Hepatocyte (in vitro differentiated cells): Measurements from ENCODE around the gene PSD2. TPM values are rescaled to one million over a fixed set of nuclear protein-coding genes. Genes with fewer than 3 reads are reported as not detected.

Experiments
- DNase-seq: peaks from one replicate; pipeline ENCODE4 v3.0.0-alpha.2; 2016; ENCODE audit warnings: low spot score
- H2AFZ ChIP-seq: fragments of 200-600 bp; sonication (generic); 2 replicates; pipeline ENCODE4 v1.6.0; 2016; ENCODE audit warnings: antibody characterized with exemption, mild to moderate bottlenecking
- H3K27ac ChIP-seq: fragments of 200-600 bp; sonication (generic); 2 replicates; pipeline ENCODE4 v1.5.1; 2016; ENCODE audit warnings: mild to moderate bottlenecking
- H3K27me3 ChIP-seq: fragments of 200-600 bp; sonication (generic); 2 replicates; pipeline ENCODE4 v1.6.1; 2016
- H3K36me3 ChIP-seq: fragments of 200-600 bp; sonication (generic); replicated peaks from 2 replicates; pipeline ENCODE4 v1.5.1; 2016; ENCODE audit warnings: low read depth; ENCODE audit not compliant: insufficient read depth
- H3K4me1 ChIP-seq: fragments of 200-600 bp; sonication (generic); 2 replicates; pipeline ENCODE4 v1.5.1; 2016; ENCODE audit warnings: mild to moderate bottlenecking, moderate library complexity; ENCODE audit not compliant: insufficient read depth
- H3K4me2 ChIP-seq: fragments of 200-600 bp; sonication (generic); 2 replicates; pipeline ENCODE4 v1.6.0; 2016
- H3K4me3 ChIP-seq: fragments of 200-600 bp; sonication (generic); 2 replicates; pipeline ENCODE4 v1.5.1; 2016; ENCODE audit warnings: mild to moderate bottlenecking
- H3K79me2 ChIP-seq: fragments of 200-600 bp; sonication (generic); 2 replicates; pipeline ENCODE4 v1.6.0; 2017; ENCODE audit warnings: mild to moderate bottlenecking
- H3K9me2 ChIP-seq: fragments of 200-600 bp; sonication (generic); replicated peaks from 2 replicates; pipeline ENCODE4 v1.6.0; 2017; ENCODE audit warnings: mild to moderate bottlenecking; ENCODE audit not compliant: insufficient read depth
- H3K9me3 ChIP-seq: fragments of 200-600 bp; sonication (generic); 2 replicates; pipeline ENCODE4 v1.5.1; 2016; ENCODE audit warnings: low read depth, mild to moderate bottlenecking
- H4K20me1 ChIP-seq: fragments of 200-600 bp; sonication (generic); 2 replicates; pipeline ENCODE4 v1.6.0; 2016; ENCODE audit warnings: mild to moderate bottlenecking; ENCODE audit not compliant: insufficient read depth, poor library complexity, severe bottlenecking
- CTCF ChIP-seq: fragments of 200-600 bp; sonication (generic); IDR thresholded peaks from 2 replicates; pipeline ENCODE4 v1.5.1; 2016; ENCODE audit warnings: antibody characterized with exemption, mild to moderate bottlenecking; ENCODE audit not compliant: poor library complexity
- EZH2 ChIP-seq: fragments of 200-600 bp; sonication (generic); IDR thresholded peaks from 2 replicates; pipeline ENCODE4 v1.6.1; 2016; ENCODE audit warnings: antibody characterized with exemption, mild to moderate bottlenecking, borderline replicate concordance
- EZH2phosphoT487 ChIP-seq: fragments of 200-600 bp; sonication (generic); IDR thresholded peaks from one replicate; pipeline ENCODE4 v1.6.1; 2018; ENCODE audit warnings: antibody characterized with exemption, mild to moderate bottlenecking, low read depth, moderate library complexity; ENCODE audit not compliant: unreplicated experiment, severe bottlenecking
- WGBS: methylation state at CpG from one replicate; pipeline ENCODE4 v1.1.6; 2016; ENCODE audit warnings: low lambda C conversion rate; ENCODE audit errors: missing lambda C conversion rate; 5-methylcytosine and 5-hydroxymethylcytosine counted together
- polyA plus RNA-seq: library from polyadenylated mRNA; unstranded; fragments of >200 nt; fragmentation: Nextera tagmentation; extraction: Ambion mirVana; gene quantifications from 2 replicates; pipeline ENCODE4 v1.2.1, GENCODE V29; 2016
- total RNA-seq: library from RNA; depleted of rRNA; stranded (reverse); fragments of >200 nt; gene quantifications from 2 replicates; pipeline ENCODE4 v1.2.3, GENCODE V29; 2014

The PSD2 gene
- total and polyA plus RNA-seq, 2 experiments from 2014 or later, result not detected

DNA sequence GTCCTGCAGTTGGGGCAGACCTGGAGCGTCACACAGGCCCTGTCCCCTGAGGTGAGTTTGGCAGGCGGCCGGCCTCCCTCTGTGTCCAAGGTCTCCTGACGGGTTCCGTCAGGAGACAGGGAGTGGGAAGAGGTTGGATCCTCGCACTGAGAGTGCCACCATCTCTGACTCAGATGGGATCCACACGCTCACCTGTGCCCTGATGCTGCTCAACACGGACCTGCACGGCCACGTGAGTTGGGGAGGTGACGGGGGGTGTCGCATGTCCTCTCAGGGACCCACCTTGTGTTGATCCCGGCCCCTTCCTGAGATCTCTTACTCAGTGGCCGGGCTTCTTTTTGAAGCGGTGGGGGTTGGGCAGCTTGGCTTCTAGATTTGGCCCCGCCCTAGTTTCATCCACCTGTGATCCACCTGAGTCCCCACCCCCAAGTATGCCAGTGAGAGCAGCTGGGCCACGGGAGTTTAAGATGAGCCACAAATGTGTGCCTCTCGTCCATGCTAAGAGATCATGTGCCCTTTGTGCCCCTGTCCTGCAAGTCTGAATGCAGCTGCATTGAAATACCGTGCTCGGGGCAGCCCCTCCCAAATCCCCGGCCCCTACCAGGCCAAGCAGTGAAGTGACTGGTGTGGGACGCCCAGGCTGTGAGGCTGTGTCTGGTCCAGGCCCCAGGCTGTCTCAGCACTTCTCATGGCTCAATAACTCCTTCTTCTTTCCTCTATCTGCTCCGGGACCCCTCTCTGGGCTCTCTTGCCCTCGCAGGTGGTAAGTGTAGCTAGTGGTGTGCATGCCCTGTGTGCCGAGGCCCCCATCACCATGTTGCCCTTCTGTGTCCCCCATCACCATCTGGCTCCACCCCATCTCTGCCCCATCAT, 27.2 kb downstream of the PSD2 start:
- Histone ChIP-seq H3K27me3 (peaks cover 7% of the 10 kb centered on the region), H4K20me1 (no peaks in the 10 kb centered on the region), H3K4me2 (no peak overlapping the region), H3K4me3 (no peak overlapping the region), H3K27ac (no peak overlapping the region), H3K36me3 (no peaks in the 10 kb centered on the region), H3K79me2 (no peaks in the 10 kb centered on the region), H3K4me1 (no peaks in the 10 kb centered on the region), H2AFZ (no peak overlapping the region), H3K9me2 (no peaks in the 10 kb centered on the region), H3K9me3 (no peaks in the 10 kb centered on the region)
- no peak for DNase-seq
- TF ChIP-seq EZH2phosphoT487 (no peak), EZH2 (no peak), CTCF (no peak)
- 86% methylated on average over 25 of the region's 25 CpGs for WGBS

GRCh38 chr5:139823757-139824355, 28.2 kb downstream of the PSD2 start:
- Histone ChIP-seq H3K9me3 (no peaks in the 10 kb centered on the region), H3K27ac (no peak overlapping the region), H3K4me3 (no peak overlapping the region), H3K27me3 (peaks cover 7% of the 10 kb centered on the region), H3K9me2 (no peaks in the 10 kb centered on the region), H3K4me2 (no peak overlapping the region), H4K20me1 (no peaks in the 10 kb centered on the region), H3K79me2 (no peaks in the 10 kb centered on the region), H3K36me3 (no peaks in the 10 kb centered on the region), H3K4me1 (no peaks in the 10 kb centered on the region), H2AFZ (no peak overlapping the region)
- WGBS, result 87% methylated on average over 7 of the region's 7 CpGs
- DNase-seq, result no peak
- TF ChIP-seq CTCF (no peak), EZH2 (no peak), EZH2phosphoT487 (no peak)

DNA sequence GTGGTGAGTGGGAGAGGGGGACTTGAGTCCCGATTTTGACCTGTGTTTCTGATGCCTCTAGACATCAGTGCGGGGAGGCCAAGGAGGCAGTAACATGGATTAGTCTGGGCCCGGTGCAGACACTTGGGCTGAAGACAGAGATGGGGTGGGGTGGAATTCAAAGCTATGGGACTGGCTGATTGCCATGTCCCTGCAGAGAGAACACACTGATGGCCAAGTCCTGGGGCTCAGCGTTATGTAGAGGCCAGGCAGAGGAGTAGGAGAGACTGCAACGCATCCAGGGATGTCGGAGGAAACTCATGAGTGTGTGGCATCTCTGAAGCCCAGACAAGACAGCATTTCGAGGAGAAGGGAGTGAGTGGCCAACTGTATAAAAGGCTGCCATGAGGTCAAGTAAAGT, 30.1 kb downstream of the PSD2 start:
- peaks cover 4% of the 10 kb centered on the region for H3K27me3 ChIP-seq
- DNase-seq, result no peak
- no peak overlapping the region for H3K4me3 ChIP-seq
- TF ChIP-seq EZH2 (no peak), EZH2phosphoT487 (no peak), CTCF (no peak)
- H3K9me2 ChIP-seq, result no peaks in the 10 kb centered on the region
- H3K36me3 ChIP-seq, result no peaks in the 10 kb centered on the region
- 89% methylated on average over 6 of the region's 7 CpGs for WGBS
- no peak overlapping the region for H2AFZ ChIP-seq
- H3K4me1 ChIP-seq, result no peaks in the 10 kb centered on the region
- no peak overlapping the region for H3K4me2 ChIP-seq
- H3K79me2 ChIP-seq, result no peaks in the 10 kb centered on the region
- H3K27ac ChIP-seq, result no peak overlapping the region
- H3K9me3 ChIP-seq, result no peaks in the 10 kb centered on the region
- H4K20me1 ChIP-seq, result no peaks in the 10 kb centered on the region
